Breast epithelium (tissue), 3 donors: ENCODE results near the gene IDH1.

Source experiments
- POLR2A ChIP-seq: fragments of 450-650 bp; IDR thresholded peaks from one replicate; pipeline ENCODE4 v1.6.1; 2016; ENCODE audit warnings: antibody characterized with exemption, mild to moderate bottlenecking, moderate library complexity
- POLR2AphosphoS5 ChIP-seq, 3 donors: sonication (generic); formaldehyde crosslinking; IDR thresholded peaks; one replicate each; pipeline ENCODE4 v1.6.1; 2017; ENCODE audit warnings: antibody characterized with exemption in 3 of 3
- TF ChIP-seq, protein P1 (sequence below), 3 donors: fragments of 450-650 bp; IDR thresholded peaks; one replicate each; pipeline ENCODE4 v1.5.1; 2016 to 2017; ENCODE audit warnings: antibody characterized with exemption in 3 of 3, mild to moderate bottlenecking in 3 of 3, moderate library complexity in 3 of 3

DNA sequence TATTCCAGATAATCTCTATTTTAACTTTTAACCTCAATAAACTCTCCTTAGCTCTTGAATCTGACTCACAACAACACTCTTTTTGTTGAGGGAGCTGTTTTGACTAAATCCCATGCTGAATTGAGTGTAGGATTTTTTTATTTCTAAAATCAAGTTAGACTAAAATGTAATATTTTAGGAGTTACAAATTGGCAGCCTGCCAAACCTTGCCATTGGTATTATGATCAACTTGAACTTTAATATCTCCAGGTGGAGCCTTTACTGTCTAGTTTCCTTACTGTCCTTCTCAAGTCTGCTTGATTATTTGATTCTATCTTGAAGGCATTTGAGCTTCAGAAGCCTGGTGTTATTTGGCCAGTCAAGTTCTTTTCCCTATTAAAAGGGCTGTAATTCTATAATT lies 19.9 kb upstream of the IDH1 start:
- TF ChIP-seq, protein P1, sequence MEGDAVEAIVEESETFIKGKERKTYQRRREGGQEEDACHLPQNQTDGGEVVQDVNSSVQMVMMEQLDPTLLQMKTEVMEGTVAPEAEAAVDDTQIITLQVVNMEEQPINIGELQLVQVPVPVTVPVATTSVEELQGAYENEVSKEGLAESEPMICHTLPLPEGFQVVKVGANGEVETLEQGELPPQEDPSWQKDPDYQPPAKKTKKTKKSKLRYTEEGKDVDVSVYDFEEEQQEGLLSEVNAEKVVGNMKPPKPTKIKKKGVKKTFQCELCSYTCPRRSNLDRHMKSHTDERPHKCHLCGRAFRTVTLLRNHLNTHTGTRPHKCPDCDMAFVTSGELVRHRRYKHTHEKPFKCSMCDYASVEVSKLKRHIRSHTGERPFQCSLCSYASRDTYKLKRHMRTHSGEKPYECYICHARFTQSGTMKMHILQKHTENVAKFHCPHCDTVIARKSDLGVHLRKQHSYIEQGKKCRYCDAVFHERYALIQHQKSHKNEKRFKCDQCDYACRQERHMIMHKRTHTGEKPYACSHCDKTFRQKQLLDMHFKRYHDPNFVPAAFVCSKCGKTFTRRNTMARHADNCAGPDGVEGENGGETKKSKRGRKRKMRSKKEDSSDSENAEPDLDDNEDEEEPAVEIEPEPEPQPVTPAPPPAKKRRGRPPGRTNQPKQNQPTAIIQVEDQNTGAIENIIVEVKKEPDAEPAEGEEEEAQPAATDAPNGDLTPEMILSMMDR (IDR thresholded peaks at IDR 0.05): no peak
- TF ChIP-seq POLR2A (no peak), POLR2AphosphoS5 (IDR thresholded peaks at IDR 0.05) (no peak)
